ENCODE measurements around the gene CAMKK2.

Gene CAMKK2

GRCh38 chr12:121252712-121253345, 43.7 kb downstream of the CAMKK2 start:
- Histone ChIP-seq H3K9me3 (ENCODE audit: control insufficient read depth, low read length) (no peaks in the 10 kb centered on the region), H3K4me3 (ENCODE audit: insufficient read depth, low read depth, low read length, poor library complexity, severe bottlenecking) (no peak overlapping the region), H3K4me1 (ENCODE audit: control insufficient read depth, insufficient read depth, low read length, poor library complexity, severe bottlenecking) (no peaks in the 10 kb centered on the region), H3K27me3 (replicated peaks; ENCODE audit: control insufficient read depth, insufficient read depth, low read length, poor library complexity, severe bottlenecking) (no peaks in the 10 kb centered on the region), H3K36me3 (ENCODE audit: control insufficient read depth, insufficient read depth, low read length) (peaks cover 29% of the 10 kb centered on the region), H3K27ac (ENCODE audit: insufficient read depth, low read length, poor library complexity, severe bottlenecking) (no peak overlapping the region)
- DNase-seq = no peak

- no peaks in the 10 kb centered on the region for H3K4me1 ChIP-seq (ENCODE audit: control insufficient read depth, insufficient read depth, low read length, poor library complexity, severe bottlenecking)
- peaks cover 29% of the 10 kb centered on the region for H3K36me3 ChIP-seq (ENCODE audit: control insufficient read depth, insufficient read depth, low read length)
- no peak overlapping the region for H3K27ac ChIP-seq (ENCODE audit: insufficient read depth, low read length, poor library complexity, severe bottlenecking)
- no peak for DNase-seq
- no peaks in the 10 kb centered on the region for H3K9me3 ChIP-seq (ENCODE audit: control insufficient read depth, low read length)
- no peaks in the 10 kb centered on the region for H3K27me3 ChIP-seq (replicated peaks; ENCODE audit: control insufficient read depth, insufficient read depth, low read length, poor library complexity, severe bottlenecking)
- H3K4me3 ChIP-seq (ENCODE audit: insufficient read depth, low read depth, low read length, poor library complexity, severe bottlenecking) = no peak overlapping the region
Measured at GRCh38 chr12:121251838-121252237, 44.7 kb downstream of the CAMKK2 start.

GRCh38 chr12:121250359-121250758, 46.1 kb downstream of the CAMKK2 start:
- H3K4me3 ChIP-seq (ENCODE audit: insufficient read depth, low read depth, low read length, poor library complexity, severe bottlenecking) = no peak overlapping the region
- H3K36me3 ChIP-seq (ENCODE audit: control insufficient read depth, insufficient read depth, low read length) = peaks cover 29% of the 10 kb centered on the region
- no peaks in the 10 kb centered on the region for H3K27me3 ChIP-seq (replicated peaks; ENCODE audit: control insufficient read depth, insufficient read depth, low read length, poor library complexity, severe bottlenecking)
- H3K4me1 ChIP-seq (ENCODE audit: control insufficient read depth, insufficient read depth, low read length, poor library complexity, severe bottlenecking) = no peaks in the 10 kb centered on the region
- no peak overlapping the region for H3K27ac ChIP-seq (ENCODE audit: insufficient read depth, low read length, poor library complexity, severe bottlenecking)
- no peaks in the 10 kb centered on the region for H3K9me3 ChIP-seq (ENCODE audit: control insufficient read depth, low read length)
- no peak for DNase-seq

- H3K27me3 ChIP-seq (replicated peaks; ENCODE audit: control insufficient read depth, insufficient read depth, low read length, poor library complexity, severe bottlenecking) = no peaks in the 10 kb centered on the region
- H3K36me3 ChIP-seq (ENCODE audit: control insufficient read depth, insufficient read depth, low read length) = peaks cover 29% of the 10 kb centered on the region
- no peak overlapping the region for H3K27ac ChIP-seq (ENCODE audit: insufficient read depth, low read length, poor library complexity, severe bottlenecking)
- no peak overlapping the region for H3K4me3 ChIP-seq (ENCODE audit: insufficient read depth, low read depth, low read length, poor library complexity, severe bottlenecking)
- H3K4me1 ChIP-seq (ENCODE audit: control insufficient read depth, insufficient read depth, low read length, poor library complexity, severe bottlenecking) = no peaks in the 10 kb centered on the region
- H3K9me3 ChIP-seq (ENCODE audit: control insufficient read depth, low read length) = no peaks in the 10 kb centered on the region
- DNase-seq = no peak
Measured at GRCh38 chr12:121248622-121249021, 47.9 kb downstream of the CAMKK2 start.

- Histone ChIP-seq H3K4me3 (ENCODE audit: insufficient read depth, low read depth, low read length, poor library complexity, severe bottlenecking) (no peak overlapping the region), H3K36me3 (ENCODE audit: control insufficient read depth, insufficient read depth, low read length) (peaks cover 21% of the 10 kb centered on the region), H3K4me1 (ENCODE audit: control insufficient read depth, insufficient read depth, low read length, poor library complexity, severe bottlenecking) (peaks cover 3% of the 10 kb centered on the region), H3K27me3 (replicated peaks; ENCODE audit: control insufficient read depth, insufficient read depth, low read length, poor library complexity, severe bottlenecking) (no peaks in the 10 kb centered on the region), H3K9me3 (ENCODE audit: control insufficient read depth, low read length) (no peaks in the 10 kb centered on the region), H3K27ac (ENCODE audit: insufficient read depth, low read length, poor library complexity, severe bottlenecking) (no peak overlapping the region)
- no peak for DNase-seq
Measured at GRCh38 chr12:121246893-121247557, 49.5 kb downstream of the CAMKK2 start.

- H3K27me3 ChIP-seq (replicated peaks; ENCODE audit: control insufficient read depth, insufficient read depth, low read length, poor library complexity, severe bottlenecking) = no peaks in the 10 kb centered on the region
- H3K9me3 ChIP-seq (ENCODE audit: control insufficient read depth, low read length) = no peaks in the 10 kb centered on the region
- H3K4me3 ChIP-seq (ENCODE audit: insufficient read depth, low read depth, low read length, poor library complexity, severe bottlenecking) = no peak overlapping the region
- no peak for DNase-seq
- H3K27ac ChIP-seq (ENCODE audit: insufficient read depth, low read length, poor library complexity, severe bottlenecking) = no peak overlapping the region
- peaks cover 18% of the 10 kb centered on the region for H3K36me3 ChIP-seq (ENCODE audit: control insufficient read depth, insufficient read depth, low read length)
- H3K4me1 ChIP-seq (ENCODE audit: control insufficient read depth, insufficient read depth, low read length, poor library complexity, severe bottlenecking) = peaks cover 12% of the 10 kb centered on the region
Measured at GRCh38 chr12:121245951-121246350, 50.6 kb downstream of the CAMKK2 start.

- DNase-seq = no peak
- Histone ChIP-seq H3K9me3 (ENCODE audit: control insufficient read depth, low read length) (no peaks in the 10 kb centered on the region), H3K36me3 (ENCODE audit: control insufficient read depth, insufficient read depth, low read length) (peaks cover 15% of the 10 kb centered on the region), H3K4me1 (ENCODE audit: control insufficient read depth, insufficient read depth, low read length, poor library complexity, severe bottlenecking) (peaks cover 20% of the 10 kb centered on the region), H3K4me3 (ENCODE audit: insufficient read depth, low read depth, low read length, poor library complexity, severe bottlenecking) (no peak overlapping the region), H3K27me3 (replicated peaks; ENCODE audit: control insufficient read depth, insufficient read depth, low read length, poor library complexity, severe bottlenecking) (no peaks in the 10 kb centered on the region), H3K27ac (ENCODE audit: insufficient read depth, low read length, poor library complexity, severe bottlenecking) (no peak overlapping the region)
Measured at GRCh38 chr12:121245031-121245430, 51.5 kb downstream of the CAMKK2 start.

- Histone ChIP-seq H3K4me3 (ENCODE audit: insufficient read depth, low read depth, low read length, poor library complexity, severe bottlenecking) (peak overlapping the region; percentile 31), H3K27me3 (replicated peaks; ENCODE audit: control insufficient read depth, insufficient read depth, low read length, poor library complexity, severe bottlenecking) (no peaks in the 10 kb centered on the region)
Measured at GRCh38 chr12:121241156-121241970, 55.1 kb downstream of the CAMKK2 start.

GRCh38 chr12:121240484-121241101, 55.9 kb downstream of the CAMKK2 start:
- H3K36me3 ChIP-seq (ENCODE audit: control insufficient read depth, insufficient read depth, low read length) = peaks cover 5% of the 10 kb centered on the region
- H3K4me3 ChIP-seq (ENCODE audit: insufficient read depth, low read depth, low read length, poor library complexity, severe bottlenecking) = peak overlapping the region; percentile 31
- peaks cover 33% of the 10 kb centered on the region for H3K4me1 ChIP-seq (ENCODE audit: control insufficient read depth, insufficient read depth, low read length, poor library complexity, severe bottlenecking)
- H3K27me3 ChIP-seq (replicated peaks; ENCODE audit: control insufficient read depth, insufficient read depth, low read length, poor library complexity, severe bottlenecking) = no peaks in the 10 kb centered on the region
- peak; percentile 88 to 93 (median 91) for DNase-seq
- peak overlapping the region; percentile 81 for H3K27ac ChIP-seq (ENCODE audit: insufficient read depth, low read length, poor library complexity, severe bottlenecking)
- H3K9me3 ChIP-seq (ENCODE audit: control insufficient read depth, low read length) = no peaks in the 10 kb centered on the region

More at GRCh38 chr12:121241156-121241970, 55.1 kb downstream of the CAMKK2 start:
- no peaks in the 10 kb centered on the region for H3K9me3 ChIP-seq (ENCODE audit: control insufficient read depth, low read length)
- no peaks in the 10 kb centered on the region for H3K36me3 ChIP-seq (ENCODE audit: control insufficient read depth, insufficient read depth, low read length)
- no peak for DNase-seq
- H3K27ac ChIP-seq (ENCODE audit: insufficient read depth, low read length, poor library complexity, severe bottlenecking) = peak overlapping the region; percentile 81
- peaks cover 33% of the 10 kb centered on the region for H3K4me1 ChIP-seq (ENCODE audit: control insufficient read depth, insufficient read depth, low read length, poor library complexity, severe bottlenecking)
